Body of pancreas (tissue), 4 donors: ENCODE results near the gene SLC24A4. TPM values are rescaled to one million over a fixed set of nuclear protein-coding genes. Genes with fewer than 3 reads are reported as not detected.

Experiments used
- ATAC-seq: fragments of 150-250 bp; one replicate; pipeline ENCODE4 v1.9.1; 2016
- DNase-seq, 4 donors: peaks; one replicate each; pipeline ENCODE4 v3.0.0-alpha.2; 2019
- H3K27ac ChIP-seq, 4 donors: fragments of 200-600 bp; sonication (generic); 1 replicate in 3 of 4; 2 replicates in 1 of 4; pipeline versions ENCODE4 v1.5.1 to v1.6.1; 2016 to 2019; ENCODE audit warnings: mild to moderate bottlenecking in 1 of 4, mixed read lengths in 1 of 4, moderate library complexity in 1 of 4
- H3K27me3 ChIP-seq, 2 donors: fragments of 200-600 bp; sonication (generic); one replicate each; pipeline ENCODE4 v1.6.0; 2016; ENCODE audit warnings: mild to moderate bottlenecking in 1 of 2
- H3K36me3 ChIP-seq, 2 donors: fragments of 200-600 bp; sonication (generic); replicated peaks in 1 of 2; 2 replicates each; pipeline ENCODE4 v1.5.1; 2016; ENCODE audit warnings: low read depth in 2 of 2; ENCODE audit not compliant: insufficient read depth in 1 of 2
- H3K4me1 ChIP-seq: fragments of 200-600 bp; sonication (generic); one replicate; pipeline ENCODE4 v1.6.0; 2016
- H3K4me3 ChIP-seq, 2 donors: fragments of 200-600 bp; sonication (generic); 1 replicate in 1 of 2; 2 replicates in 1 of 2; pipeline ENCODE4 v1.5.1; 2016 to 2019
- H3K9me3 ChIP-seq, 3 donors: fragments of 200-600 bp; sonication (generic); 1 replicate in 2 of 3; 2 replicates in 1 of 3; pipeline ENCODE4 v1.5.1; 2016
- CTCF ChIP-seq, 7 experiments: fragments of 450-650 bp in 4 of 7; fragments of 200-600 bp in 3 of 7; sonication (generic) in 3 of 7; IDR thresholded peaks; one replicate each; pipeline ENCODE4 v1.5.1; 2016 to 2019; ENCODE audit warnings: antibody characterized with exemption in 7 of 7
- POLR2A ChIP-seq, 3 donors: fragments of 450-650 bp; IDR thresholded peaks; one replicate each; pipeline ENCODE4 v1.6.1; 2016; ENCODE audit warnings: antibody characterized with exemption in 3 of 3, mild to moderate bottlenecking in 2 of 3
- WGBS, 2 donors: methylation state at CpG; one replicate each; pipeline ENCODE4 v1.1.5; 2017; 5-methylcytosine and 5-hydroxymethylcytosine counted together
- intact Hi-C: fragments of 100-400 bp; cut with DNase I; formaldehyde crosslinking; loops from one replicate; pipeline ENCODE4 v1.15.1; 2023
- total RNA-seq, 2 donors: library from RNA; depleted of rRNA; stranded (reverse); fragments of >200 nt; gene quantifications; one replicate each; pipeline ENCODE4 v1.1.0, GENCODE V29; 2016

SLC24A4 gene
- total RNA-seq, 2 donors from 2014 or later, result 0.26 TPM; not detected in 1

- ATAC-seq (no peak), DNase-seq (peak in 1 of 4 donors; percentile 50)
- Histone ChIP-seq H3K9me3 (no peaks in the 10 kb centered on the region), H3K4me1 (no peaks in the 10 kb centered on the region), H3K4me3 (no peak overlapping the region), H3K27ac (no peak overlapping the region), H3K36me3 (no peaks in the 10 kb centered on the region), H3K27me3 (no peaks in the 10 kb centered on the region)
- TF ChIP-seq CTCF (IDR thresholded peaks at IDR 0.05) (no peak), POLR2A (IDR thresholded peaks at IDR 0.05) (no peak)
- intact Hi-C loops, result no loop called here
- WGBS, 2 donors, result 57 to 62% methylated on average over 3 to 4 of the region's 4 CpGs
These were observed 184.3 kb downstream of the SLC24A4 start for GRCh38 chr14:92507174-92507768.

- no peak for ATAC-seq
- Histone ChIP-seq H3K4me3 (no peak overlapping the region), H3K27ac (no peak overlapping the region), H3K36me3 (no peaks in the 10 kb centered on the region), H3K4me1 (peaks cover 13% of the 10 kb centered on the region), H3K9me3 (no peaks in the 10 kb centered on the region), H3K27me3 (peaks cover 0 to 13% of the 10 kb centered on the region in 2 donors)
- intact Hi-C loops, result no loop called here
- DNase-seq, result no peak
- TF ChIP-seq CTCF (IDR thresholded peaks at IDR 0.05) (no peak), POLR2A (IDR thresholded peaks at IDR 0.05) (no peak)
- WGBS, 2 donors, result 77 to 93% methylated on average over 2 of the region's 2 CpGs
These were observed 188.0 kb downstream of the SLC24A4 start for GRCh38 chr14:92510972-92511371.

GRCh38 chr14:92511453-92512238, 188.7 kb downstream of the SLC24A4 start:
- WGBS, 2 donors, result 64 to 71% methylated on average over 6 of the region's 6 CpGs
- H3K27me3 ChIP-seq, result peaks cover 0 to 13% of the 10 kb centered on the region in 2 donors
- no peaks in the 10 kb centered on the region for H3K36me3 ChIP-seq
- H3K9me3 ChIP-seq, result no peaks in the 10 kb centered on the region
- intact Hi-C loops, result no loop called here
- ATAC-seq (peak; percentile 42), DNase-seq (no peak)
- peaks cover 13% of the 10 kb centered on the region for H3K4me1 ChIP-seq
- no peak overlapping the region for H3K27ac ChIP-seq
- H3K4me3 ChIP-seq, result no peak overlapping the region
- no peak for TF ChIP-seq POLR2A (IDR thresholded peaks at IDR 0.05)
- TF ChIP-seq CTCF (IDR thresholded peaks at IDR 0.05), result no peak

DNA sequence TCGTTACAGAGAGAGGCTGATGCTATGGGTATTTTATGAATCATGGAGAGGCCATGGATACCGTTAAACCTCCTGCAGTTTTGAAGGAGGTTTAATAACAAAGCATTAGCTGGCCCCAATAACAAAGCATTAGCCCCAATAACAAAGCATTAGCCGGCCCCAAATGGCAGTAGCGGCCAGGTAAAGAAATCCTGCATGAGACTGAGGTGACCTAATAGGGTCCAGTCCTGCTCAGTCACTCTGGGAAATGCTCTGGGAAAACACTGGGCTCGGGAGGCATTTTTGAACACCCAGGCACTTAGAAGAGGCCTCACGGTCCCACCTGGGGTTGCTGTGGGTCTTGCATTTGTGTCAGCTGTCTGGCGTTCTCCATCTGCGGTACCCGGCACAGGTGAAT, 189.8 kb downstream of the SLC24A4 start:
- intact Hi-C loops, result no loop called here
- Histone ChIP-seq H3K36me3 (no peaks in the 10 kb centered on the region), H3K27ac (peak overlapping the region in 1 of 4 donors; percentile 8), H3K4me1 (peaks cover 13% of the 10 kb centered on the region), H3K9me3 (no peaks in the 10 kb centered on the region), H3K4me3 (no peak overlapping the region), H3K27me3 (peaks cover 0 to 13% of the 10 kb centered on the region in 2 donors)
- whole genome bisulfite sequencing, 2 donors, result 68 to 87% methylated on average over 9 of the region's 9 CpGs
- DNase-seq (no peak), ATAC-seq (no peak)
- TF ChIP-seq POLR2A (IDR thresholded peaks at IDR 0.05), result no peak
- no peak for TF ChIP-seq CTCF (IDR thresholded peaks at IDR 0.05)
